GM06990 (cell line): Measurements from ENCODE around the gene ACTN3.
A peak's percentile ranks its signal among the peaks of the same experiment; 100 is the strongest.

Experiments
- DNase-seq: peaks from one replicate; pipeline ENCODE4 v3.0.0-alpha.2; 2011; ENCODE audit not compliant: insufficient read length; ENCODE audit errors: extremely low read depth
- H3K27me3 ChIP-seq: replicated peaks from 2 replicates; pipeline ENCODE4 v1.6.0; 2011; ENCODE audit warnings: low read length; ENCODE audit not compliant: control insufficient read depth, insufficient read depth
- H3K36me3 ChIP-seq: 2 replicates; pipeline ENCODE4 v1.5.1; 2011; ENCODE audit warnings: low read length; ENCODE audit not compliant: control insufficient read depth, insufficient read depth
- H3K4me3 ChIP-seq: replicated peaks from 2 replicates; pipeline ENCODE4 v1.5.1; 2011; ENCODE audit warnings: low read depth, mild to moderate bottlenecking, control low read depth, low read length
- CTCF ChIP-seq: IDR thresholded peaks from 2 replicates; pipeline ENCODE4 v1.5.1; 2011; ENCODE audit warnings: low read length, control low read depth, mild to moderate bottlenecking, inconsistent platforms; ENCODE audit not compliant: insufficient read depth, poor library complexity, severe bottlenecking

Gene ACTN3

DNA sequence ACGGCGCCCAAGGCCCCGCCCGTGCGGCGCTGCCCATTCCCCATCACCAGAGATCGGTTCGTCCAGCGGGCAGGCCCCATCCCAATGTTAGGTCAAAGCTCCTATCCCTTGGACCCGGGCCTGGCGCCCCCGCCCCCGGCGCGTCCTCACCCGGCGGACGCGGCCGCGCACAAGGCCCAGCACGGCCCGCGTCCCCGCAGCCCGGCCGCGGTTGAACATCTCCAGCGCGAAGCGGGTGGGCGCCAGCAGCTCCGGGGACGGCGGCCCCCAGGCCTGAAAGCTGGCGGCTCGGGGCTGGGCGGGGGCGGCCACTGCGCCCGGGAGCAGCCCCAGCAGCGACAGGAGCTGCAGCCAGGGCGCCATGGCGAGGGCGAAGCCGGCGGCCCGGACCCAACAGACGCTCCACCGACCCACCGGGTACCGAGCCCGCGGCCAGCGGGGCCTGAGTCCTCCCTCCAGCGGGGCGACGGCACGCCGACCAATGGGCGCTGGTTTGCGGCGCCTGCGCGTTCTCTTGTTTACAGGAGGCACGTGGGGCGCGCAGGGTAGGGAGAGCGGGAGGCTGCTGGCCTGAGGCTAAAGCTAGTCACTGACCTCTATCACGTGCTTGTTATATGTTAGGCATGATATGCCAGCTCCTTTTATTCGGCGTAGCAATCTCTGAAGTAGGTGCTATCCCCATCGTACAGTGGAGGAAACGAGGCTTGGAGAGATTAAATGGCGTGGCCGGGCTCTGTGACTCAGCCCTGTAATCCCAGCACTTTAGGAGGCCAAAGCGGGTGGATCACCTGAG lies 21.6 kb downstream of the ACTN3 start, which contains the start of gene CTSF:
TSS of gene CTSF (minus strand) at position 483 of the 793 bp plus-strand sequence. CDS start at position 363, 120 bp downstream.
- peak; percentile 64 for DNase-seq
- H3K4me3 ChIP-seq, result peak within 1 kb of the TSS; percentile 34
- no peak for TF ChIP-seq CTCF
- H3K36me3 ChIP-seq, result no peaks in the 10 kb centered on the region
- H3K27me3 ChIP-seq, result peaks cover 5% of the 10 kb centered on the region

DNA sequence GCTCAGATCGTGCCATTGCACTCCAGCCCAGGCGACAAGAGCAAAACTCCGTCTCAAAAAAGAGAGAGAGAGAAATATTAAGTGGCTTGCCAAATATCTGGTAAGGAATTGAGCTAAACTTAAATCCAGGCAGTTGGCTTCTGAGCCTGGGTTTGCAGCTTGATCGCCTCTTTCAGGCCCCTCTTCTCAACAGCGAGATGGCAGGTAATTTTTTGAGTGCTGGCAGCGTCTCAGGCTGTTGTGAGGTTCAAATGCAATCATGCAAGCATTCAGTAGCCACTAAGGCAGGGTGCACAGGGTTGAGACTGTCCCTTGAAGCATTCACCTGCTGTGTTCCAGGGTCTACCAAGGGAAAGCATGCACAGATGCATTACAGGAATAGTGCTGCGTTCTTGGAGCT lies 22.4 kb downstream of the ACTN3 start:
- H3K36me3 ChIP-seq, result no peaks in the 10 kb centered on the region
- H3K4me3 ChIP-seq, result no peak overlapping the region
- TF ChIP-seq CTCF, result no peak
- H3K27me3 ChIP-seq, result peaks cover 5% of the 10 kb centered on the region
- no peak for DNase-seq

- no peak overlapping the region for H3K4me3 ChIP-seq
- peaks cover 5% of the 10 kb centered on the region for H3K27me3 ChIP-seq
- TF ChIP-seq CTCF, result no peak
- DNase-seq, result no peak
- no peaks in the 10 kb centered on the region for H3K36me3 ChIP-seq
These were observed 23.6 kb downstream of the ACTN3 start for GRCh38 chr11:66570079-66570849.

DNA sequence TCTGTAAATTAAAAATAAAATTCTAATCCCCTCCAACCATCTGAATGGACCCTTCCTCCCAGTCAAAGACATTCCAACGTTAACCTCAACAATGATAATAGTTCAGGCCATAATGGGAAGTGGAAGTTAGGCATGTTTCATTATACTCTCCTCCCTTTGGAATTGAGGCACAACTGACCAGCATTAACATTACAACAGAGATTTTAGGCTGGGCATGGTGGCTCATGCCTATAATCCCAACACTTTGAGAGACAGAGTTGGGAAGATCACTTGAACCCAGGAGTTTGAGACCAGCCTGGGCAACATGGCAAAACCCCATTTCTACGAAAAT lies 24.1 kb downstream of the ACTN3 start:
- H3K4me3 ChIP-seq, result no peak overlapping the region
- DNase-seq, result no peak
- peaks cover 5% of the 10 kb centered on the region for H3K27me3 ChIP-seq
- no peak for TF ChIP-seq CTCF
- H3K36me3 ChIP-seq, result no peaks in the 10 kb centered on the region

GRCh38 chr11:66579017-66579606 lies 32.4 kb downstream of the ACTN3 start:
- peak; percentile 80 for TF ChIP-seq CTCF
- H3K27me3 ChIP-seq, result no peaks in the 10 kb centered on the region
- peak; percentile 60 for DNase-seq
- no peaks in the 10 kb centered on the region for H3K36me3 ChIP-seq
- no peak overlapping the region for H3K4me3 ChIP-seq
